ENCODE results near the gene OLFML2B.
"Not testable (repeated sequence)": the region's sequence is repeated elsewhere in the genome, so short reads cannot be mapped to it uniquely, and the experiment has no call there.

Gene OLFML2B

GRCh38 chr1:162023547-162024501 is at the start of gene OLFML2B:
Gene OLFML2B, minus strand, starts transcription at chr1:162023869. Its CDS starts 439 bp downstream, at chr1:162023430.
- DNase-seq = peak; percentile 33

- no peak for DNase-seq
These were observed 49.1 kb upstream of the OLFML2B start for GRCh38 chr1:162072740-162073139.

- DNase-seq = no peak
These were observed 47.2 kb upstream of the OLFML2B start for GRCh38 chr1:162070825-162071224.

- peak; percentile 36 for DNase-seq
These were observed 46.6 kb upstream of the OLFML2B start for GRCh38 chr1:162070094-162070748.

GRCh38 chr1:162069334-162070093 is 45.8 kb upstream of the OLFML2B start, which contains the start of gene NOS1AP:
Gene NOS1AP, plus strand, starts transcription at chr1:162069691. Its CDS starts 487 bp downstream, at chr1:162070178.
- DNase-seq = peak; percentile 81

- DNase-seq = no peak
These were observed 44.6 kb upstream of the OLFML2B start for GRCh38 chr1:162068301-162068700.

- no peak for DNase-seq
These were observed 43.8 kb upstream of the OLFML2B start for GRCh38 chr1:162067466-162067865.

- DNase-seq = not testable (repeated sequence)
These were observed 43.2 kb upstream of the OLFML2B start for GRCh38 chr1:162066836-162067235.

GRCh38 chr1:162065016-162065415 is 41.3 kb upstream of the OLFML2B start:
- DNase-seq = no peak

- peak; percentile 62 for DNase-seq
These were observed 38.9 kb upstream of the OLFML2B start for GRCh38 chr1:162062542-162063015.

- no peak for DNase-seq
These were observed 36.6 kb upstream of the OLFML2B start for GRCh38 chr1:162060314-162060713.

GRCh38 chr1:162059721-162060120 is 36.1 kb upstream of the OLFML2B start:
- DNase-seq = no peak

GRCh38 chr1:162056579-162056978 is 32.9 kb upstream of the OLFML2B start:
- DNase-seq = no peak

- peak; percentile 39 for DNase-seq
These were observed 32.4 kb upstream of the OLFML2B start for GRCh38 chr1:162056043-162056442.

- no peak for DNase-seq
These were observed 31.4 kb upstream of the OLFML2B start for GRCh38 chr1:162055062-162055461.

- not testable (repeated sequence) for DNase-seq
These were observed 30.3 kb upstream of the OLFML2B start for GRCh38 chr1:162053949-162054348.

GRCh38 chr1:162046921-162047320 is 23.3 kb upstream of the OLFML2B start:
- DNase-seq = no peak

GRCh38 chr1:162042361-162042760 is 18.7 kb upstream of the OLFML2B start:
- DNase-seq = no peak

- DNase-seq = no peak
These were observed 17.0 kb upstream of the OLFML2B start for GRCh38 chr1:162040657-162041056.

GRCh38 chr1:162040001-162040400 is 16.3 kb upstream of the OLFML2B start:
- DNase-seq = no peak

- no peak for DNase-seq
These were observed 15.0 kb upstream of the OLFML2B start for GRCh38 chr1:162038624-162039023.

GRCh38 chr1:162036163-162036562 is 12.5 kb upstream of the OLFML2B start:
- no peak for DNase-seq

GRCh38 chr1:162035241-162035640 is 11.6 kb upstream of the OLFML2B start:
- no peak for DNase-seq
